OCI-LY1 (cell line): ENCODE data around the gene BZW2.

Experiments
- CTCF ChIP-seq: fragments of 200-600 bp; sonication (generic), shearing (Covaris generic); IDR thresholded peaks from 2 replicates; pipeline ENCODE4 v1.5.1; 2017; ENCODE audit warnings: mild to moderate bottlenecking, antibody characterized with exemption, low read length, moderate library complexity, mixed read lengths
- EZH2 ChIP-seq: fragments of 200-600 bp; sonication (generic), shearing (Covaris generic); IDR thresholded peaks from 2 replicates; pipeline ENCODE4 v1.8.0; 2017; ENCODE audit warnings: borderline replicate concordance, mixed run types, mild to moderate bottlenecking, antibody characterized with exemption, low read length, moderate library complexity, mixed read lengths

- TF ChIP-seq CTCF (no peak), EZH2 (no peak)
These were observed 8.6 kb upstream of the BZW2 start for GRCh38 chr7:16637379-16637778.
